HEK293 (cell line): Measurements from ENCODE around the gene VEGFB.

ENCODE experiments used
- GLIS2 ChIP-seq: fragments of 450-650 bp; formaldehyde crosslinking; IDR thresholded peaks from 2 replicates; pipeline ENCODE4 v1.5.1; 2016; ENCODE audit warnings: missing biosample characterization, missing genetic modification characterization
- INSM2 ChIP-seq: fragments of 450-650 bp; formaldehyde crosslinking; IDR thresholded peaks from 2 replicates; pipeline ENCODE4 v1.5.1; 2016; ENCODE audit warnings: missing biosample characterization, missing genetic modification characterization
- KLF7 ChIP-seq: fragments of 450-650 bp; formaldehyde crosslinking; IDR thresholded peaks from 2 replicates; pipeline ENCODE4 v1.5.1; 2016; ENCODE audit warnings: missing biosample characterization, missing genetic modification characterization, borderline replicate concordance
- OSR2 ChIP-seq: fragments of 450-650 bp; formaldehyde crosslinking; IDR thresholded peaks from 2 replicates; pipeline ENCODE4 v1.5.1; 2016; ENCODE audit warnings: missing biosample characterization, missing genetic modification characterization
- PBX3 ChIP-seq: sonication (generic); formaldehyde crosslinking; IDR thresholded peaks from 2 replicates; pipeline ENCODE4 v1.8.1; 2022; ENCODE audit warnings: mild to moderate bottlenecking, moderate library complexity, missing genetic modification reagents
- PRDM6 ChIP-seq: fragments of 450-650 bp; formaldehyde crosslinking; IDR thresholded peaks from 2 replicates; pipeline ENCODE4 v1.5.1; 2017; ENCODE audit warnings: missing biosample characterization, missing genetic modification characterization
- SALL2 ChIP-seq: fragments of 450-650 bp; formaldehyde crosslinking; IDR thresholded peaks from 2 replicates; pipeline ENCODE4 v1.5.0; 2017; ENCODE audit warnings: missing biosample characterization, mild to moderate bottlenecking, missing genetic modification characterization, borderline replicate concordance
- SETDB1 ChIP-seq: IDR thresholded peaks from one replicate; pipeline ENCODE4 v1.6.1; 2017; ENCODE audit warnings: mild to moderate bottlenecking, low read length, moderate library complexity, mixed read lengths; ENCODE audit not compliant: insufficient read length
- TCF7L2 ChIP-seq: IDR thresholded peaks from 2 replicates; pipeline ENCODE4 v1.6.1; 2011; ENCODE audit warnings: low read depth, mild to moderate bottlenecking, inconsistent platforms, low read length, moderate library complexity, borderline replicate concordance
- YY1 ChIP-seq: fragments of 450-650 bp; formaldehyde crosslinking; IDR thresholded peaks from 2 replicates; pipeline ENCODE4 v1.5.1; 2018; ENCODE audit warnings: missing biosample characterization, missing genetic modification characterization
- ZBTB48 ChIP-seq: fragments of 450-650 bp; formaldehyde crosslinking; IDR thresholded peaks from 2 replicates; pipeline ENCODE4 v1.5.1; 2016; ENCODE audit warnings: missing biosample characterization, missing genetic modification characterization
- ZEB2 ChIP-seq: fragments of 450-650 bp; formaldehyde crosslinking; IDR thresholded peaks from 2 replicates; pipeline ENCODE4 v1.5.1; 2016; ENCODE audit warnings: missing biosample characterization, missing genetic modification characterization
- ZFHX2 ChIP-seq: fragments of 450-650 bp; formaldehyde crosslinking; conservative IDR thresholded peaks from 2 replicates; pipeline ENCODE4 v1.5.1; 2016; ENCODE audit warnings: missing biosample characterization, missing genetic modification characterization
- ZFP41 ChIP-seq: fragments of 450-650 bp; formaldehyde crosslinking; IDR thresholded peaks from 2 replicates; pipeline ENCODE4 v1.5.1; 2016; ENCODE audit warnings: missing biosample characterization, missing genetic modification characterization, borderline replicate concordance
- ZNF155 ChIP-seq: fragments of 450-650 bp; formaldehyde crosslinking; IDR thresholded peaks from 2 replicates; pipeline ENCODE4 v1.5.1; 2016; ENCODE audit warnings: missing biosample characterization, missing genetic modification characterization
- ZNF280D ChIP-seq: fragments of 450-650 bp; formaldehyde crosslinking; IDR thresholded peaks from 2 replicates; pipeline ENCODE4 v1.5.1; 2016; ENCODE audit warnings: missing biosample characterization, missing genetic modification characterization
- ZNF311 ChIP-seq: fragments of 450-650 bp; formaldehyde crosslinking; IDR thresholded peaks from 2 replicates; pipeline ENCODE4 v1.5.1; 2017; ENCODE audit warnings: missing biosample characterization, missing genetic modification characterization, borderline replicate concordance
- ZNF433 ChIP-seq: fragments of 450-650 bp; formaldehyde crosslinking; IDR thresholded peaks from 2 replicates; pipeline ENCODE4 v1.5.1; 2016; ENCODE audit warnings: missing biosample characterization, missing genetic modification characterization, low read depth
- ZNF449 ChIP-seq: fragments of 450-650 bp; formaldehyde crosslinking; IDR thresholded peaks from 2 replicates; pipeline ENCODE4 v1.5.1; 2017; ENCODE audit warnings: missing biosample characterization, mild to moderate bottlenecking, missing genetic modification characterization, moderate library complexity
- ZNF48 ChIP-seq: fragments of 450-650 bp; formaldehyde crosslinking; IDR thresholded peaks from 2 replicates; pipeline ENCODE4 v1.5.1; 2016; ENCODE audit warnings: missing biosample characterization, missing genetic modification characterization
- ZNF548 ChIP-seq: fragments of 450-650 bp; formaldehyde crosslinking; IDR thresholded peaks from 2 replicates; pipeline ENCODE4 v1.5.1; 2016; ENCODE audit warnings: missing biosample characterization, missing genetic modification characterization
- ZNF623 ChIP-seq: fragments of 450-650 bp; formaldehyde crosslinking; IDR thresholded peaks from 2 replicates; pipeline ENCODE4 v1.5.1; 2016; ENCODE audit warnings: missing biosample characterization, missing genetic modification characterization
- ZNF626 ChIP-seq: fragments of 450-650 bp; sonication (Bioruptor Pico); formaldehyde crosslinking; IDR thresholded peaks from 2 replicates; pipeline ENCODE4 v1.5.1; 2018; ENCODE audit warnings: missing biosample characterization, missing genetic modification characterization, inconsistent platforms
- ZNF654 ChIP-seq: fragments of 450-650 bp; formaldehyde crosslinking; IDR thresholded peaks from 2 replicates; pipeline ENCODE4 v1.5.1; 2016; ENCODE audit warnings: low read depth, missing biosample characterization, missing genetic modification characterization
- ZNF791 ChIP-seq: fragments of 450-650 bp; formaldehyde crosslinking; IDR thresholded peaks from 2 replicates; pipeline ENCODE4 v1.5.1; 2016; ENCODE audit warnings: missing biosample characterization, missing genetic modification characterization
- ZNF843 ChIP-seq: fragments of 450-650 bp; formaldehyde crosslinking; IDR thresholded peaks from 2 replicates; pipeline ENCODE4 v1.5.1; 2016; ENCODE audit warnings: missing biosample characterization, missing genetic modification characterization
- ZSCAN23 ChIP-seq: fragments of 450-650 bp; formaldehyde crosslinking; IDR thresholded peaks from 2 replicates; pipeline ENCODE4 v1.5.1; 2016; ENCODE audit warnings: missing biosample characterization, missing genetic modification characterization
- ZSCAN30 ChIP-seq: fragments of 450-650 bp; IDR thresholded peaks from 2 replicates; pipeline ENCODE4 v1.5.1; 2018; ENCODE audit warnings: missing biosample characterization, mild to moderate bottlenecking, missing genetic modification characterization, moderate library complexity

The VEGFB gene

GRCh38 chr11:64230171-64230984, 4.0 kb upstream of the VEGFB start, which contains the start of gene DNAJC4 (continued):
- TF ChIP-seq ZNF449 (tag by site-specific recombination) = peak; percentile 81
- TF ChIP-seq ZNF548 = no peak
- peak; percentile 80 for TF ChIP-seq ZEB2 (tag by site-specific recombination)
- no peak for TF ChIP-seq ZNF433 (tag by site-specific recombination)
- TF ChIP-seq OSR2 = no peak
- no peak for TF ChIP-seq ZFHX2 (tag by site-specific recombination)
- TF ChIP-seq ZSCAN23 (tag by site-specific recombination) = no peak
- TF ChIP-seq ZSCAN30 = no peak
- TF ChIP-seq ZNF843 (tag by site-specific recombination) = no peak
- TF ChIP-seq TCF7L2 = no peak
- TF ChIP-seq ZNF654 (tag by site-specific recombination) = no peak
- no peak for TF ChIP-seq ZNF48
- no peak for TF ChIP-seq ZNF626
- TF ChIP-seq ZFP41 (tag by site-specific recombination) = no peak
- TF ChIP-seq PRDM6 (tag by site-specific recombination) = no peak
- TF ChIP-seq ZNF280D (tag by site-specific recombination) = no peak
- no peak for TF ChIP-seq PBX3 (CRISPR knock-in tag)
- no peak for TF ChIP-seq INSM2 (tag by site-specific recombination)
- TF ChIP-seq ZNF155 (tag by site-specific recombination) = no peak
- peak; percentile 41; the same call in 1 of the 2 replicates for TF ChIP-seq YY1 (tag by site-specific recombination)
- TF ChIP-seq ZNF311 (tag by site-specific recombination) = no peak
- no peak for TF ChIP-seq ZNF623
- TF ChIP-seq SALL2 = no peak
- TF ChIP-seq ZNF791 (tag by site-specific recombination) = no peak
- peak; percentile 62; the same call in 1 of the 2 replicates for TF ChIP-seq ZBTB48 (tag by site-specific recombination)
- no peak for TF ChIP-seq SETDB1
- no peak for TF ChIP-seq KLF7 (tag by site-specific recombination)
- TF ChIP-seq GLIS2 (tag by site-specific recombination) = peak; percentile 61
